HepG2 (cell line): ENCODE results near the gene ARID1A. TPM values are rescaled to one million over a fixed set of nuclear protein-coding genes. Genes with fewer than 3 reads are reported as not detected.

Source experiments
- CREB1 ChIP-seq, 2 experiments: fragments of 450-650 bp in 1 of 2; IDR thresholded peaks; 2 replicates each; pipeline ENCODE4 v1.6.1; 2016 to 2017; ENCODE audit warnings: control low read depth in 1 of 2, mild to moderate bottlenecking in 1 of 2, missing compliant biosample characterization in 1 of 2, missing genetic modification characterization in 1 of 2
- DR1 ChIP-seq: sonication (generic); formaldehyde crosslinking; IDR thresholded peaks from 2 replicates; pipeline ENCODE4 v1.8.0; 2021; ENCODE audit warnings: mild to moderate bottlenecking, missing genetic modification reagents, inconsistent platforms
- ERF ChIP-seq: IDR thresholded peaks from 2 replicates; pipeline ENCODE4 v1.6.1; 2018; ENCODE audit warnings: missing biosample characterization, missing genetic modification reagents
- ISX ChIP-seq: sonication (generic); formaldehyde crosslinking; conservative IDR thresholded peaks from 2 replicates; pipeline ENCODE4 v1.5.0; 2020; ENCODE audit warnings: missing genetic modification reagents
- JUND ChIP-seq: sonication (generic); formaldehyde crosslinking; IDR thresholded peaks from 2 replicates; pipeline ENCODE4 v1.8.0; 2022; ENCODE audit warnings: mild to moderate bottlenecking, missing genetic modification reagents
- NFATC3 ChIP-seq: sonication (generic); formaldehyde crosslinking; IDR thresholded peaks from 2 replicates; pipeline ENCODE4 v1.5.1; 2020; ENCODE audit warnings: mild to moderate bottlenecking, missing genetic modification reagents
- NFIC ChIP-seq: IDR thresholded peaks from 2 replicates; pipeline ENCODE4 v1.6.1; 2012; ENCODE audit warnings: mild to moderate bottlenecking, low read length, inconsistent platforms
- ZNF569 ChIP-seq: sonication (generic); formaldehyde crosslinking; IDR thresholded peaks from 2 replicates; pipeline ENCODE4 v1.5.0; 2020; ENCODE audit warnings: mild to moderate bottlenecking, missing genetic modification reagents, moderate library complexity, borderline replicate concordance
- ZNF674 ChIP-seq: sonication (generic); formaldehyde crosslinking; IDR thresholded peaks from 2 replicates; pipeline ENCODE4 v1.5.0; 2020; ENCODE audit warnings: low read depth, mild to moderate bottlenecking, missing genetic modification reagents
- ZNF746 ChIP-seq: sonication (generic); formaldehyde crosslinking; IDR thresholded peaks from 2 replicates; pipeline ENCODE4 v1.8.0; 2022; ENCODE audit warnings: mild to moderate bottlenecking, missing genetic modification reagents
- polyA plus RNA-seq, 8 experiments: library from polyadenylated mRNA; depleted of rRNA in 3 of 8; stranded (reverse) in 7 of 8; unstranded in 1 of 8; fragments of >200 nt; fragmentation: Illumina TruSeq in 4 of 8; extraction: Trizol in 4 of 8; gene quantifications; 2 replicates each; pipeline versions ENCODE4 v1.2.1 to v1.2.3, GENCODE V29; 2011 to 2016; ENCODE audit warnings: low read depth in 4 of 8, missing spikeins in 1 of 8, mixed read lengths in 1 of 8; ENCODE audit not compliant: insufficient read depth in 1 of 8
- total RNA-seq, 5 experiments: library from RNA; depleted of rRNA; stranded (reverse); fragments of >200 nt; fragmentation: Illumina TruSeq; extraction: Trizol; gene quantifications; 2 replicates each; pipeline ENCODE4 v1.2.3, GENCODE V29; 2016; ENCODE audit warnings: low read depth in 1 of 5
- TF ChIP-seq, protein P1 (sequence below): sonication (generic); formaldehyde crosslinking; IDR thresholded peaks from 2 replicates; pipeline ENCODE4 v1.4.0; 2020; ENCODE audit warnings: low read depth, mild to moderate bottlenecking, missing genetic modification reagents
- TF ChIP-seq, protein P2 (sequence below): sonication (generic); formaldehyde crosslinking; IDR thresholded peaks from 2 replicates; pipeline ENCODE4 v1.5.1; 2020; ENCODE audit warnings: missing genetic modification reagents, mild to moderate bottlenecking, borderline replicate concordance
- TF ChIP-seq, protein P3 (sequence below): sonication (generic); formaldehyde crosslinking; IDR thresholded peaks from 2 replicates; pipeline ENCODE4 v1.4.0; 2020; ENCODE audit warnings: missing genetic modification reagents, borderline replicate concordance
- TF ChIP-seq, protein P4 (sequence below): sonication (generic); formaldehyde crosslinking; IDR thresholded peaks from 2 replicates; pipeline ENCODE4 v1.4.0; 2020; ENCODE audit warnings: missing genetic modification reagents, mild to moderate bottlenecking, borderline replicate concordance
- TF ChIP-seq, protein P5 (sequence below): sonication (generic); formaldehyde crosslinking; IDR thresholded peaks from 2 replicates; pipeline ENCODE4 v1.4.0; 2020; ENCODE audit warnings: low read depth, missing genetic modification reagents

ARID1A gene
- total and polyA plus RNA-seq, 2 of the 13 experiments (the other 11 are each of a cell fraction or from before 2014, with no cell fraction given) = 11.9 to 15.9 TPM

DNA sequence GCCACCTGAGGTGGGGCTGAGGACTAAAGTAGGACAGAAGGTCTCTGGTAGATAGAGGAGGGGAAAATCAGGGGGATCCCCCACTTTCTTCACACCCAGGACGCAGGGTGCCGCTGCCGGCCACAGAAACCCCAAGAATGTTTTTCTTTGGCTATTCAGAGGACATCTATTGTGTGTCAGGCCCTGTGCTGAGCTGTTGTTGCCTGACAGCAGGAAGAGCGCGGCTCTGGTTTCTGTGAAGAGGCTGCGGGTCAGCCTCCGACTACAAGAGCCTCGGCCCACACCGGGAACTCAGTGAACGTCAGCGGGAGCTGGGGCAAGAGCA, 91.5 kb downstream of the ARID1A start (continued):
- TF ChIP-seq, protein P1, sequence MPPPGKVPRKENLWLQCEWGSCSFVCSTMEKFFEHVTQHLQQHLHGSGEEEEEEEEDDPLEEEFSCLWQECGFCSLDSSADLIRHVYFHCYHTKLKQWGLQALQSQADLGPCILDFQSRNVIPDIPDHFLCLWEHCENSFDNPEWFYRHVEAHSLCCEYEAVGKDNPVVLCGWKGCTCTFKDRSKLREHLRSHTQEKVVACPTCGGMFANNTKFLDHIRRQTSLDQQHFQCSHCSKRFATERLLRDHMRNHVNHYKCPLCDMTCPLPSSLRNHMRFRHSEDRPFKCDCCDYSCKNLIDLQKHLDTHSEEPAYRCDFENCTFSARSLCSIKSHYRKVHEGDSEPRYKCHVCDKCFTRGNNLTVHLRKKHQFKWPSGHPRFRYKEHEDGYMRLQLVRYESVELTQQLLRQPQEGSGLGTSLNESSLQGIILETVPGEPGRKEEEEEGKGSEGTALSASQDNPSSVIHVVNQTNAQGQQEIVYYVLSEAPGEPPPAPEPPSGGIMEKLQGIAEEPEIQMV (CRISPR knock-in tag) = no peak
- no peak for TF ChIP-seq JUND
- TF ChIP-seq NFIC = no peak
- peak; percentile 71; the same call in 1 of the 2 replicates for TF ChIP-seq ISX
- TF ChIP-seq, protein P2, sequence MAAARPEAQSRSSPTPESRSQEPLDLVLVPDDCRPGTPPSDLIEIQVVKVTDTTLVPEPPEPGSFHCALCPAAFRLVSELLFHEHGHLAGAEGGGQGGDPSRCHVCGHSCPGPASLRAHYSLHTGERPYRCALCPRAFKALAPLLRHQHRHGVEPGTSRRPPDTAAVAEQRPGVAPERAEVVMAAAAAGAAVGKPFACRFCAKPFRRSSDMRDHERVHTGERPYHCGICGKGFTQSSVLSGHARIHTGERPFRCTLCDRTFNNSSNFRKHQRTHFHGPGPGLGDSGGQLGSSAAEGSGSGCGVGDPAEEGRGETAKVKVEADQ = no peak
- TF ChIP-seq, protein P3, sequence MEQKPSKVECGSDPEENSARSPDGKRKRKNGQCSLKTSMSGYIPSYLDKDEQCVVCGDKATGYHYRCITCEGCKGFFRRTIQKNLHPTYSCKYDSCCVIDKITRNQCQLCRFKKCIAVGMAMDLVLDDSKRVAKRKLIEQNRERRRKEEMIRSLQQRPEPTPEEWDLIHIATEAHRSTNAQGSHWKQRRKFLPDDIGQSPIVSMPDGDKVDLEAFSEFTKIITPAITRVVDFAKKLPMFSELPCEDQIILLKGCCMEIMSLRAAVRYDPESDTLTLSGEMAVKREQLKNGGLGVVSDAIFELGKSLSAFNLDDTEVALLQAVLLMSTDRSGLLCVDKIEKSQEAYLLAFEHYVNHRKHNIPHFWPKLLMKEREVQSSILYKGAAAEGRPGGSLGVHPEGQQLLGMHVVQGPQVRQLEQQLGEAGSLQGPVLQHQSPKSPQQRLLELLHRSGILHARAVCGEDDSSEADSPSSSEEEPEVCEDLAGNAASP (CRISPR knock-in tag) = no peak
- TF ChIP-seq CREB1 (IDR thresholded peaks at IDR 0.05) = no peak
- TF ChIP-seq CREB1 (CRISPR knock-in tag; IDR thresholded peaks at IDR 0.05) = no peak
- TF ChIP-seq DR1 (CRISPR knock-in tag) = no peak
- TF ChIP-seq, protein P4, sequence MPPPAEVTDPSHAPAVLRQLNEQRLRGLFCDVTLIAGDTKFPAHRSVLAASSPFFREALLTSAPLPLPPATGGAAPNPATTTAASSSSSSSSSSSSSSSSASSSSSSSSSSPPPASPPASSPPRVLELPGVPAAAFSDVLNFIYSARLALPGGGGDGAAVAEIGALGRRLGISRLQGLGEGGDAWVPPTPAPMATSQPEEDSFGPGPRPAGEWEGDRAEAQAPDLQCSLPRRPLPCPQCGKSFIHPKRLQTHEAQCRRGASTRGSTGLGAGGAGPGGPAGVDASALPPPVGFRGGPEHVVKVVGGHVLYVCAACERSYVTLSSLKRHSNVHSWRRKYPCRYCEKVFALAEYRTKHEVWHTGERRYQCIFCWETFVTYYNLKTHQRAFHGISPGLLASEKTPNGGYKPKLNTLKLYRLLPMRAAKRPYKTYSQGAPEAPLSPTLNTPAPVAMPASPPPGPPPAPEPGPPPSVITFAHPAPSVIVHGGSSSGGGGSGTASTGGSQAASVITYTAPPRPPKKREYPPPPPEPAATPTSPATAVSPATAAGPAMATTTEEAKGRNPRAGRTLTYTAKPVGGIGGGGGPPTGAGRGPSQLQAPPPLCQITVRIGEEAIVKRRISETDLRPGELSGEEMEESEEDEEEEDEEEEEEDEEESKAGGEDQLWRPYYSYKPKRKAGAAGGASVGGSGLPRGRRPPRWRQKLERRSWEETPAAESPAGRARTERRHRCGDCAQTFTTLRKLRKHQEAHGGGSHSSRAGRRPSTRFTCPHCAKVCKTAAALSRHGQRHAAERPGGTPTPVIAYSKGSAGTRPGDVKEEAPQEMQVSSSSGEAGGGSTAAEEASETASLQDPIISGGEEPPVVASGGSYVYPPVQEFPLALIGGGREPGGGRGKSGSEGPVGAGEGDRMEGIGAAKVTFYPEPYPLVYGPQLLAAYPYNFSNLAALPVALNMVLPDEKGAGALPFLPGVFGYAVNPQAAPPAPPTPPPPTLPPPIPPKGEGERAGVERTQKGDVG (CRISPR knock-in tag) = no peak
- TF ChIP-seq, protein P5, sequence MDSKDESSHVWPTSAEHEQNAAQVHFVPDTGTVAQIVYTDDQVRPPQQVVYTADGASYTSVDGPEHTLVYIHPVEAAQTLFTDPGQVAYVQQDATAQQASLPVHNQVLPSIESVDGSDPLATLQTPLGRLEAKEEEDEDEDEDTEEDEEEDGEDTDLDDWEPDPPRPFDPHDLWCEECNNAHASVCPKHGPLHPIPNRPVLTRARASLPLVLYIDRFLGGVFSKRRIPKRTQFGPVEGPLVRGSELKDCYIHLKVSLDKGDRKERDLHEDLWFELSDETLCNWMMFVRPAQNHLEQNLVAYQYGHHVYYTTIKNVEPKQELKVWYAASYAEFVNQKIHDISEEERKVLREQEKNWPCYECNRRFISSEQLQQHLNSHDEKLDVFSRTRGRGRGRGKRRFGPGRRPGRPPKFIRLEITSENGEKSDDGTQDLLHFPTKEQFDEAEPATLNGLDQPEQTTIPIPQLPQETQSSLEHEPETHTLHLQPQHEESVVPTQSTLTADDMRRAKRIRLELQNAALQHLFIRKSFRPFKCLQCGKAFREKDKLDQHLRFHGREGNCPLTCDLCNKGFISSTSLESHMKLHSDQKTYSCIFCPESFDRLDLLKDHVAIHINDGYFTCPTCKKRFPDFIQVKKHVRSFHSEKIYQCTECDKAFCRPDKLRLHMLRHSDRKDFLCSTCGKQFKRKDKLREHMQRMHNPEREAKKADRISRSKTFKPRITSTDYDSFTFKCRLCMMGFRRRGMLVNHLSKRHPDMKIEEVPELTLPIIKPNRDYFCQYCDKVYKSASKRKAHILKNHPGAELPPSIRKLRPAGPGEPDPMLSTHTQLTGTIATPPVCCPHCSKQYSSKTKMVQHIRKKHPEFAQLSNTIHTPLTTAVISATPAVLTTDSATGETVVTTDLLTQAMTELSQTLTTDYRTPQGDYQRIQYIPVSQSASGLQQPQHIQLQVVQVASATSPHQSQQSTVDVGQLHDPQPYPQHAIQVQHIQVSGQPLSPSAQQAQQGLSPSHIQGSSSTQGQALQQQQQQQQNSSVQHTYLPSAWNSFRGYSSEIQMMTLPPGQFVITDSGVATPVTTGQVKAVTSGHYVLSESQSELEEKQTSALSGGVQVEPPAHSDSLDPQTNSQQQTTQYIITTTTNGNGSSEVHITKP = no peak
- no peak for TF ChIP-seq ZNF569 (CRISPR knock-in tag)
- TF ChIP-seq ERF (CRISPR knock-in tag) = no peak
- TF ChIP-seq ZNF746 (CRISPR knock-in tag) = no peak
- TF ChIP-seq NFATC3 = no peak
- no peak for TF ChIP-seq ZNF674 (CRISPR knock-in tag)
